HCT116 (cell line): ENCODE results near the gene TIPARP. TPM values are rescaled to one million over a fixed set of nuclear protein-coding genes. Genes with fewer than 3 reads are reported as not detected.
"Not testable (repeated sequence)": the region's sequence is repeated elsewhere in the genome, so short reads cannot be mapped to it uniquely, and the experiment has no call there.

ENCODE experiments used
- ATAC-seq: fragments of 200-7000 bp; cut with Tn5 transposase; 2 replicates; pipeline ENCODE4 v1.9.1; 2020; ENCODE audit warnings: mild to moderate bottlenecking, moderate library complexity
- BruUV-seq: library from RNA; stranded (reverse); fragments of 400-500 nt; replicated peaks from 2 replicates; lab custom pipeline; 2021; lab: Mats Ljungman, UMichigan
- CTCF ChIA-PET: fragments of 300-600 bp; sonication (Branson Sonifier 250); formaldehyde crosslinking; loops from one replicate; lab custom pipeline; 2021; ENCODE audit warnings: antibody characterized with exemption; lab: Charles Lee
- POLR2A ChIA-PET: fragments of 300-600, 350-600 bp; sonication (Branson Sonifier 250); formaldehyde crosslinking; loops from one replicate; lab custom pipeline; 2021; ENCODE audit warnings: antibody characterized with exemption; lab: Charles Lee
- RAD21 ChIA-PET, 2 experiments: fragments of 300-600 bp; sonication (Branson Sonifier 250); formaldehyde crosslinking; loops; one replicate each; lab custom pipeline; 2023; ENCODE audit warnings: low total read pairs in 2 of 2; ENCODE audit not compliant: uncharacterized antibody in 2 of 2, unreplicated experiment in 2 of 2, low non-redundant PET in 1 of 2; lab: Charles Lee
- DNase-seq: peaks from one replicate; pipeline ENCODE4 v3.0.0-alpha.2; 2010; ENCODE audit warnings: low read depth, low spot score
- H2AFZ ChIP-seq: fragments of 200-600 bp; shearing (Covaris generic), sonication (generic); 2 replicates; pipeline ENCODE4 v1.6.1; 2017; ENCODE audit warnings: low read depth, mixed run types, mixed read lengths, antibody characterized with exemption, low read length; ENCODE audit not compliant: poor library complexity, severe bottlenecking
- H3K27ac ChIP-seq: 2 replicates; pipeline ENCODE4 v1.5.1; 2012; ENCODE audit warnings: low read depth, low read length
- H3K27me3 ChIP-seq: fragments of 200-600 bp; sonication (generic); 2 replicates; pipeline ENCODE4 v1.6.1; 2016; ENCODE audit warnings: mixed run types, low read length, mixed read lengths; ENCODE audit not compliant: insufficient read depth
- H3K36me3 ChIP-seq, 2 experiments: fragments of 200-500 bp in 1 of 2; fragments of 200-600 bp in 1 of 2; sonication (Bioruptor generic) in 1 of 2; sonication (generic) in 1 of 2; 2 replicates each; pipeline versions ENCODE4 v1.5.1 to v1.6.1; 2014 to 2016; ENCODE audit warnings: low read length in 2 of 2, inconsistent platforms in 1 of 2, mixed read lengths in 1 of 2, mixed run types in 1 of 2; ENCODE audit not compliant: insufficient read depth in 2 of 2, control insufficient read depth in 1 of 2
- H3K4me1 ChIP-seq, 2 experiments: fragments of 200-600 bp in 1 of 2; sonication (generic) in 1 of 2; 2 replicates each; pipeline versions ENCODE4 v1.5.1 to v1.6.1; 2012 to 2017; ENCODE audit warnings: low read length in 2 of 2, inconsistent platforms in 1 of 2, mild to moderate bottlenecking in 1 of 2, mixed read lengths in 1 of 2, mixed run types in 1 of 2, moderate library complexity in 1 of 2; ENCODE audit not compliant: insufficient read depth in 2 of 2, control insufficient read depth in 1 of 2
- H3K4me2 ChIP-seq: fragments of 200-600 bp; sonication (generic); 2 replicates; pipeline ENCODE4 v1.6.1; 2017; ENCODE audit warnings: mixed run types, low read length, mixed read lengths
- H3K4me3 ChIP-seq, 2 experiments: fragments of 200-600 bp in 1 of 2; sonication (generic) in 1 of 2; replicated peaks in 1 of 2; 2 replicates each; pipeline ENCODE4 v1.5.1; 2011 to 2016; ENCODE audit warnings: low read length in 2 of 2, control low read depth in 1 of 2, low read depth in 1 of 2, mild to moderate bottlenecking in 1 of 2, mixed read lengths in 1 of 2, mixed run types in 1 of 2
- H3K79me2 ChIP-seq: fragments of 200-600 bp; sonication (generic); 2 replicates; pipeline ENCODE4 v1.6.1; 2017; ENCODE audit warnings: mild to moderate bottlenecking, mixed run types, low read length, moderate library complexity, mixed read lengths; ENCODE audit not compliant: insufficient read depth
- H3K9ac ChIP-seq: fragments of 200-600 bp; sonication (generic); 2 replicates; pipeline ENCODE4 v1.6.1; 2016; ENCODE audit warnings: low read length, mixed read lengths
- H3K9me2 ChIP-seq: fragments of 200-600 bp; sonication (generic), shearing (Covaris generic); 2 replicates; pipeline ENCODE4 v1.6.1; 2017; ENCODE audit warnings: mixed run types, mild to moderate bottlenecking, moderate library complexity; ENCODE audit not compliant: insufficient read depth
- H3K9me3 ChIP-seq, 2 experiments: fragments of 200-500 bp in 1 of 2; fragments of 200-600 bp in 1 of 2; sonication (Bioruptor generic) in 1 of 2; sonication (generic) in 1 of 2; 2 replicates each; pipeline ENCODE4 v1.6.1; 2014 to 2017; ENCODE audit warnings: low read length in 2 of 2, mixed read lengths in 2 of 2, inconsistent platforms in 1 of 2, low read depth in 1 of 2, mild to moderate bottlenecking in 1 of 2, mixed run types in 1 of 2, moderate library complexity in 1 of 2; ENCODE audit not compliant: control insufficient read depth in 1 of 2, insufficient read depth in 1 of 2
- H4K20me1 ChIP-seq: fragments of 200-600 bp; sonication (generic), shearing (Covaris generic); 2 replicates; pipeline ENCODE4 v1.6.1; 2017; ENCODE audit warnings: mixed run types, mild to moderate bottlenecking, moderate library complexity; ENCODE audit not compliant: insufficient read depth
- CBX3 ChIP-seq: IDR thresholded peaks from 2 replicates; pipeline ENCODE4 v1.6.1; 2012; ENCODE audit warnings: low read depth
- CTCF ChIP-seq, 3 experiments: fragments of 200-600 bp in 1 of 3; sonication (generic) in 1 of 3; IDR thresholded peaks in 2 of 3; conservative IDR thresholded peaks in 1 of 3; 2 replicates each; pipeline ENCODE4 v1.5.1; 2012 to 2017; ENCODE audit warnings: low read depth in 2 of 3, low read length in 2 of 3, antibody characterized with exemption in 1 of 3, borderline replicate concordance in 1 of 3, control low read depth in 1 of 3, mild to moderate bottlenecking in 1 of 3, mixed read lengths in 1 of 3, mixed run types in 1 of 3, moderate library complexity in 1 of 3; ENCODE audit not compliant: insufficient read depth in 1 of 3
- SRF ChIP-seq: IDR thresholded peaks from 2 replicates; pipeline ENCODE4 v1.6.1; 2012; ENCODE audit warnings: low read depth
- intact Hi-C: fragments of 100-400 bp; cut with micrococcal nuclease; formaldehyde crosslinking; loops from 2 replicates; pipeline ENCODE4 v1.10.0; 2022
- total RNA-seq: library from RNA; stranded (reverse); gene quantifications from one replicate; pipeline ENCODE4 v1.2.1, GENCODE V29; 2021; ENCODE audit not compliant: unreplicated experiment

The TIPARP gene
- total RNA-seq, 1 experiment from 2014 or later: 51.3 TPM

GRCh38 chr3:156649681-156650080 lies 24.7 kb upstream of the TIPARP start:
- RAD21 ChIA-PET: no interaction called here
- no peak for ATAC-seq
- no peaks in the 10 kb centered on the region for H3K36me3 ChIP-seq
- no peak for DNase-seq
- H3K79me2 ChIP-seq: no peaks in the 10 kb centered on the region
- H3K9me2 ChIP-seq: no peaks in the 10 kb centered on the region; the same call in 1 of the 2 replicates
- H3K4me2 ChIP-seq: no peak overlapping the region
- intact Hi-C loops: no loop called here
- no peak overlapping the region for H3K27ac ChIP-seq
- no peak overlapping the region for H3K4me3 ChIP-seq
- POLR2A ChIA-PET: no interaction called here
- CTCF ChIA-PET: no interaction called here
- BruUV-seq: no TSS peak
- peak overlapping the region; percentile 22 for H2AFZ ChIP-seq
- no peaks in the 10 kb centered on the region for H3K9me3 ChIP-seq
- H4K20me1 ChIP-seq: no peaks in the 10 kb centered on the region
- H3K4me1 ChIP-seq: no peaks in the 10 kb centered on the region
- H3K9ac ChIP-seq: no peak overlapping the region
- TF ChIP-seq SRF: no peak
- no peak for TF ChIP-seq CBX3
- no peak for TF ChIP-seq CTCF (IDR thresholded peaks at IDR 0.05 in 2 of 3, conservative IDR thresholded peaks at IDR 0.05 in 1 of 3; ENCODE audit: borderline replicate concordance in 1 of 3, insufficient read depth in 1 of 3, low read depth in 2 of 3, low read length in 2 of 3)
- H3K27me3 ChIP-seq: no peaks in the 10 kb centered on the region

GRCh38 chr3:156652661-156653060 lies 21.7 kb upstream of the TIPARP start:
- not testable (repeated sequence) for H4K20me1 ChIP-seq

More at GRCh38 chr3:156652661-156653060, 21.7 kb upstream of the TIPARP start:
- H3K27ac ChIP-seq, RAD21 ChIA-PET, CTCF ChIA-PET, intact Hi-C loops, POLR2A ChIA-PET, H3K79me2 ChIP-seq, H2AFZ ChIP-seq, H3K27me3 ChIP-seq, ATAC-seq, H3K9me2 ChIP-seq, H3K4me1 ChIP-seq, H3K9me3 ChIP-seq, H3K4me3 ChIP-seq, DNase-seq, H3K9ac ChIP-seq, H3K4me2 ChIP-seq, H3K36me3 ChIP-seq, BruUV-seq: not testable (repeated sequence)
